Activated T-cell treated with anti-CD3 and anti-CD28 coated beads, Interleukin-2, amount 50 U/mL, for 72 hours (primary cell): Measurements from ENCODE around the gene FAM227B. TPM values are rescaled to one million over a fixed set of nuclear protein-coding genes. Genes with fewer than 3 reads are reported as not detected.
"Not testable (repeated sequence)": the region's sequence is repeated elsewhere in the genome, so short reads cannot be mapped to it uniquely, and the experiment has no call there.

ENCODE experiments used
- ATAC-seq, 2 donors: fragments of 150-1000 bp; cut with Tn5 transposase; replicated peaks in 1 of 2; 2 replicates each; pipeline ENCODE4 v1.10.0; 2021; ENCODE audit warnings: moderate library complexity in 2 of 2, mild to moderate bottlenecking in 1 of 2
- DNase-seq, 2 donors: peaks; one replicate each; pipeline ENCODE4 v3.0.0; 2021 to 2022; ENCODE audit warnings: mixed read lengths in 1 of 2
- H3K27ac Mint-ChIP-seq: one replicate; pipeline ENCODE4 v1.8.0; 2022; ENCODE audit warnings: mild to moderate bottlenecking, moderate library complexity, mixed read lengths
- H3K27me3 Mint-ChIP-seq: one replicate; pipeline ENCODE4 v1.8.0; 2022; ENCODE audit warnings: low read depth, mixed read lengths
- H3K36me3 Mint-ChIP-seq, 2 donors: one replicate each; pipeline ENCODE4 v1.8.0; 2022; ENCODE audit warnings: mixed read lengths in 2 of 2, mild to moderate bottlenecking in 1 of 2; ENCODE audit not compliant: insufficient read depth in 2 of 2
- H3K4me1 Mint-ChIP-seq: one replicate; pipeline ENCODE4 v1.8.0; 2022; ENCODE audit warnings: low read depth, mixed read lengths
- H3K4me3 Mint-ChIP-seq, 2 donors: one replicate each; pipeline ENCODE4 v1.8.0; 2022; ENCODE audit warnings: mild to moderate bottlenecking in 2 of 2, mixed read lengths in 2 of 2, moderate library complexity in 2 of 2
- H3K9me3 Mint-ChIP-seq, 2 donors: one replicate each; pipeline ENCODE4 v1.8.0; 2022; ENCODE audit warnings: mixed read lengths in 2 of 2
- total RNA-seq, 2 donors: library from RNA; stranded (reverse); gene quantifications; one replicate each; pipeline ENCODE4 v1.2.3, GENCODE V29; 2022

Gene FAM227B
- total RNA-seq, 2 donors from 2014 or later = 4.1 to 5.7 TPM

- Mint-ChIP-seq H3K4me1 (no peaks in the 10 kb centered on the region), H3K27ac (no peak overlapping the region), H3K36me3 (no peaks in the 10 kb centered on the region), H3K27me3 (no peaks in the 10 kb centered on the region), H3K4me3 (no peak overlapping the region), H3K9me3 (no peaks in the 10 kb centered on the region)
- no peak for DNase-seq
- ATAC-seq = no peak
Observed at GRCh38 chr15:49472338-49472737, 148.3 kb downstream of the FAM227B start.

- Mint-ChIP-seq H3K27me3 (no peaks in the 10 kb centered on the region), H3K9me3 (no peaks in the 10 kb centered on the region), H3K4me3 (peak overlapping the region in 1 of 2 donors; percentile 65), H3K36me3 (no peaks in the 10 kb centered on the region), H3K27ac (peak overlapping the region; percentile 15), H3K4me1 (no peaks in the 10 kb centered on the region)
- DNase-seq = peak; percentile 1 to 39
- peak; percentile 61 to 95 for ATAC-seq
Observed at GRCh38 chr15:49471733-49472132, 148.9 kb downstream of the FAM227B start.

- H3K27ac Mint-ChIP-seq = peak overlapping the region; percentile 42
- peak; percentile 15 to 33 for DNase-seq
- peak overlapping the region in 1 of 2 donors; percentile 65 for H3K4me3 Mint-ChIP-seq
- not testable (repeated sequence) for ATAC-seq, H3K36me3 Mint-ChIP-seq, H3K9me3 Mint-ChIP-seq, H3K4me1 Mint-ChIP-seq, H3K27me3 Mint-ChIP-seq
Observed at GRCh38 chr15:49471248-49471647, 149.4 kb downstream of the FAM227B start.

- Mint-ChIP-seq H3K9me3 (no peaks in the 10 kb centered on the region), H3K4me3 (no peak overlapping the region), H3K4me1 (no peaks in the 10 kb centered on the region), H3K36me3 (no peaks in the 10 kb centered on the region), H3K27me3 (no peaks in the 10 kb centered on the region), H3K27ac (no peak overlapping the region)
- DNase-seq (no peak), ATAC-seq (no peak)
Observed at GRCh38 chr15:49468481-49468839, 152.2 kb downstream of the FAM227B start.

- Mint-ChIP-seq H3K4me3 (no peak overlapping the region), H3K9me3 (no peaks in the 10 kb centered on the region), H3K27ac (no peak overlapping the region), H3K4me1 (no peaks in the 10 kb centered on the region), H3K27me3 (no peaks in the 10 kb centered on the region), H3K36me3 (no peaks in the 10 kb centered on the region)
- DNase-seq (no peak), ATAC-seq (no peak)
Observed at GRCh38 chr15:49467746-49468480, 152.7 kb downstream of the FAM227B start.

- Mint-ChIP-seq H3K27me3 (no peaks in the 10 kb centered on the region), H3K27ac (no peak overlapping the region), H3K4me1 (no peaks in the 10 kb centered on the region), H3K9me3 (no peaks in the 10 kb centered on the region), H3K4me3 (no peak overlapping the region), H3K36me3 (no peaks in the 10 kb centered on the region)
- ATAC-seq (no peak), DNase-seq (no peak)
Observed at GRCh38 chr15:49466119-49466518, 154.5 kb downstream of the FAM227B start.

GRCh38 chr15:49464522-49464921 lies 156.1 kb downstream of the FAM227B start:
- Mint-ChIP-seq H3K27me3 (no peaks in the 10 kb centered on the region), H3K36me3 (no peaks in the 10 kb centered on the region), H3K27ac (no peak overlapping the region), H3K4me3 (no peak overlapping the region), H3K9me3 (no peaks in the 10 kb centered on the region), H3K4me1 (no peaks in the 10 kb centered on the region)
- no peak for DNase-seq
- ATAC-seq = no peak

- Mint-ChIP-seq H3K9me3 (no peaks in the 10 kb centered on the region), H3K27me3 (peaks cover 4% of the 10 kb centered on the region), H3K4me1 (no peaks in the 10 kb centered on the region), H3K4me3 (no peak overlapping the region), H3K27ac (no peak overlapping the region), H3K36me3 (no peaks in the 10 kb centered on the region)
- ATAC-seq (no peak), DNase-seq (no peak)
Observed at GRCh38 chr15:49462232-49462844, 158.3 kb downstream of the FAM227B start.

GRCh38 chr15:49460411-49460941 lies 160.1 kb downstream of the FAM227B start:
- no peak for ATAC-seq
- DNase-seq = no peak
- H3K27me3 Mint-ChIP-seq = peaks cover 13% of the 10 kb centered on the region
- no peaks in the 10 kb centered on the region for H3K36me3 Mint-ChIP-seq
- H3K9me3 Mint-ChIP-seq = no peaks in the 10 kb centered on the region
- H3K4me1 Mint-ChIP-seq = no peaks in the 10 kb centered on the region
- no peak overlapping the region for H3K27ac Mint-ChIP-seq
- H3K4me3 Mint-ChIP-seq = no peak overlapping the region

GRCh38 chr15:49458145-49458544 lies 162.5 kb downstream of the FAM227B start:
- no peaks in the 10 kb centered on the region for H3K9me3 Mint-ChIP-seq
- no peaks in the 10 kb centered on the region for H3K36me3 Mint-ChIP-seq
- no peaks in the 10 kb centered on the region for H3K4me1 Mint-ChIP-seq
- DNase-seq = no peak
- ATAC-seq = no peak
- H3K27me3 Mint-ChIP-seq = peaks cover 13% of the 10 kb centered on the region
- no peak overlapping the region for H3K4me3 Mint-ChIP-seq
- H3K27ac Mint-ChIP-seq = no peak overlapping the region

GRCh38 chr15:49456166-49456565 lies 164.5 kb downstream of the FAM227B start:
- Mint-ChIP-seq H3K4me3 (no peak overlapping the region), H3K27ac (no peak overlapping the region), H3K9me3 (no peaks in the 10 kb centered on the region), H3K36me3 (no peaks in the 10 kb centered on the region), H3K27me3 (peaks cover 13% of the 10 kb centered on the region), H3K4me1 (no peaks in the 10 kb centered on the region)
- DNase-seq = no peak
- ATAC-seq = no peak

- H3K4me1 Mint-ChIP-seq = no peaks in the 10 kb centered on the region
- no peak overlapping the region for H3K27ac Mint-ChIP-seq
- no peaks in the 10 kb centered on the region for H3K36me3 Mint-ChIP-seq
- ATAC-seq (no peak), DNase-seq (no peak)
- H3K9me3 Mint-ChIP-seq = no peaks in the 10 kb centered on the region
- no peak overlapping the region for H3K4me3 Mint-ChIP-seq
- peaks cover 9% of the 10 kb centered on the region for H3K27me3 Mint-ChIP-seq
Observed at GRCh38 chr15:49452595-49452994, 168.0 kb downstream of the FAM227B start.

- Mint-ChIP-seq H3K4me1 (no peaks in the 10 kb centered on the region), H3K9me3 (no peaks in the 10 kb centered on the region), H3K4me3 (no peak overlapping the region), H3K27ac (no peak overlapping the region), H3K27me3 (no peaks in the 10 kb centered on the region), H3K36me3 (no peaks in the 10 kb centered on the region)
- no peak for ATAC-seq
- DNase-seq = no peak
Observed at GRCh38 chr15:49441816-49442215, 178.8 kb downstream of the FAM227B start.

- Mint-ChIP-seq H3K9me3 (no peaks in the 10 kb centered on the region), H3K27me3 (no peaks in the 10 kb centered on the region), H3K4me3 (no peak overlapping the region), H3K36me3 (no peaks in the 10 kb centered on the region), H3K27ac (no peak overlapping the region), H3K4me1 (no peaks in the 10 kb centered on the region)
- DNase-seq (no peak), ATAC-seq (no peak)
Observed at GRCh38 chr15:49441356-49441755, 179.3 kb downstream of the FAM227B start.
